ENCODE results near the gene OR6C2.
"Not testable (repeated sequence)": the region's sequence is repeated elsewhere in the genome, so short reads cannot be mapped to it uniquely, and the experiment has no call there.

The OR6C2 gene

GRCh38 chr12:55443776-55444175 lies at the start of gene OR6C2:
Gene OR6C2 (plus strand): TSS chr12:55444076. CDS start chr12:55452214, 8,138 bp downstream.
- DNase-seq: no peak

GRCh38 chr12:55396326-55396725 lies 47.5 kb upstream of the OR6C2 start:
- no peak for DNase-seq

GRCh38 chr12:55400229-55400628 lies 43.6 kb upstream of the OR6C2 start, which contains the start of gene OR6C65:
Gene OR6C65 (plus strand): TSS chr12:55400529. CDS start chr12:55400529, 0 bp downstream.
- DNase-seq: no peak

GRCh38 chr12:55407866-55408265 lies 36.0 kb upstream of the OR6C2 start:
- no peak for DNase-seq

GRCh38 chr12:55409133-55409532 lies 34.7 kb upstream of the OR6C2 start:
- DNase-seq: not testable (repeated sequence)

- DNase-seq: not testable (repeated sequence)
Measured at GRCh38 chr12:55412138-55412537, 31.7 kb upstream of the OR6C2 start.

- not testable (repeated sequence) for DNase-seq
Measured at GRCh38 chr12:55413498-55414388, 30.1 kb upstream of the OR6C2 start.

GRCh38 chr12:55414396-55414823 lies 29.5 kb upstream of the OR6C2 start:
- not testable (repeated sequence) for DNase-seq

GRCh38 chr12:55414889-55415288 lies 29.0 kb upstream of the OR6C2 start:
- DNase-seq: not testable (repeated sequence)

GRCh38 chr12:55416961-55417360 lies 26.9 kb upstream of the OR6C2 start:
- DNase-seq: no peak

- DNase-seq: no peak
Measured at GRCh38 chr12:55420307-55420962, 23.4 kb upstream of the OR6C2 start.

- no peak for DNase-seq
Measured at GRCh38 chr12:55425954-55426353, 17.9 kb upstream of the OR6C2 start, which contains the start of gene OR6C76. Gene OR6C76 (plus strand): TSS chr12:55426254. CDS start chr12:55426254, 0 bp downstream.

GRCh38 chr12:55428331-55429243 lies 15.3 kb upstream of the OR6C2 start:
- no peak for DNase-seq

- not testable (repeated sequence) for DNase-seq
Measured at GRCh38 chr12:55441233-55441632, 2.6 kb upstream of the OR6C2 start.

GRCh38 chr12:55445357-55445756 lies 1.5 kb downstream of the OR6C2 start:
- DNase-seq: no peak

GRCh38 chr12:55446326-55446725 lies 2.5 kb downstream of the OR6C2 start:
- no peak for DNase-seq

GRCh38 chr12:55448825-55449224 lies 4.9 kb downstream of the OR6C2 start:
- DNase-seq: no peak

- DNase-seq: not testable (repeated sequence)
Measured at GRCh38 chr12:55464926-55465325, 21.1 kb downstream of the OR6C2 start.

- no peak for DNase-seq
Measured at GRCh38 chr12:55467836-55468235, 24.0 kb downstream of the OR6C2 start.

GRCh38 chr12:55469291-55469690 lies 25.4 kb downstream of the OR6C2 start:
- no peak for DNase-seq

- DNase-seq: no peak
Measured at GRCh38 chr12:55470088-55470829, 26.4 kb downstream of the OR6C2 start, which contains the start of gene OR6C70. Gene OR6C70 (minus strand): TSS chr12:55470138. CDS start chr12:55470138, 0 bp downstream.

GRCh38 chr12:55472264-55472663 lies 28.4 kb downstream of the OR6C2 start:
- no peak for DNase-seq
